ENCODE measurements around the gene TSPAN1.

Gene TSPAN1

GRCh38 chr1:46166521-46167462 is 8.1 kb upstream of the TSPAN1 start:
- FAIRE-seq = no peak

- no peak for FAIRE-seq
Observed at GRCh38 chr1:46168477-46168876, 6.4 kb upstream of the TSPAN1 start.

DNA sequence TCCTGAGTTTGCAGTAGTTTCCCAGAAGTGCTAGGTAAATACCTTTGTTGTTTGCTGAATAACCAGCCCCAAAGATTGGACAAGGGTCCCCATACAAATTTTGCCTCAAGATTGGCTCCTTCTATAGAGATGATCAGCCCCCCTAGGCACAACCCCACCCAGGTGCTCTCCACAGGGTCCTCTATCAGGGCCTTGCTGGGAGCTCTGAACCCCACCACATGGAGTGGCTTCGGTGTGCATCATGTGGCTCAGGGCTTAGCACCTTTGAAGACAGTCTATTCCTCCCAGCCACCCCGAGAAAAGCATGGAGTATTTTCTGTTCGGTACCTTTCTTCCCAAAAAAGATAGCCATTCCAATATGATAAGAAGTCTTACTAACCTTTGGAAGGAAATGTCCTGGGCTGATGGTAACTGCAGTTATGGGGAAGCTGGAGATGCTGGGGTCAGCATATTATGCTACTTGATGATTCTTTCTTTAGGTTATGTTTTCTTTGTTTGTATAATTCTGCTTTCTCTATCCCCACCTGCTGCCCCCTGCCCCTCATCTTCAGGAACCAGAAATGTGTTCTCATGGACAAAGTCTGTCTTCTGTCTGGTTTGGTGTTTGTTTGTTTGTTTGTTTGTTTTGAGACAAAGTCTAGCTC is 5.0 kb upstream of the TSPAN1 start:
- FAIRE-seq = no peak

DNA sequence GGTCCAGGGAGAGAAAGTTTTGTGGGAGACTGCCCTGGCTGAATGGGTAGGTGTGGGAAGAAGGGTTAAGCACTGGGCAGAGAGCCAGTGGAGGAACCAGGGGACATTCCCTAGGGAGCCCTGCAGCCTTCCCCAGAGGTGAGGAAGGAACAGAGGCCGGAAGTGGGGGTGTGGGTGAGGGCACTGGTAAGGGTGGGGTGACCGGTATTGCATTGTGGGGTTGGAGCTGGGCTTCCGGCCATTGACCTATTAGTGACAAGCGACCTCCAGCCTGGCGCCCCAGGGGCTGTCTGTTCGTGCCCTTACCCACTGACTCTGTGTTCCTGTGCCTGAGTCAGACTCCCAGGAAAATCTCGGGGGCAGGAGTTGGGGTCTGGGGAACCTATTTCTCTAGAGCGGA is 3.5 kb upstream of the TSPAN1 start:
- FAIRE-seq = no peak

DNA sequence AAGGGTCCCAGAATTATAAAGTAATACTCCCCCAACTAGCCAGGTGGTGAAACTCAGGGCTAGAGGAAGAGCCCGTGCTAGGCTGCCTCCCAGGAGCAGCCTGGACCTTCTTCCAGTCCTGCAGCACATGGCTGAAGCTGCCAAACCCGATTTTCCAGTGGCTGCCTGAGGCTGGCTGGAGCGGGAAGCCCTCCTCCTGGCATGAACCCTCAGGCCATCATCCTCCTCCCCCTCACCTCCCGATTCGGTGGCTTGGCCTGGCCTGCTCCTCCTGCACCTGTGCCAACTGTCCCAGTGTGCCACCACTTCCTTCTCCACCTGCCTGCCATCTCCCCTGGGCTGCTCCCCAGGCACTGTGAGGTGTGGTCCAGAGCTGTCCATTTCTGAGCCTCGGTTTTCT is 3.0 kb upstream of the TSPAN1 start:
- FAIRE-seq = no peak

DNA sequence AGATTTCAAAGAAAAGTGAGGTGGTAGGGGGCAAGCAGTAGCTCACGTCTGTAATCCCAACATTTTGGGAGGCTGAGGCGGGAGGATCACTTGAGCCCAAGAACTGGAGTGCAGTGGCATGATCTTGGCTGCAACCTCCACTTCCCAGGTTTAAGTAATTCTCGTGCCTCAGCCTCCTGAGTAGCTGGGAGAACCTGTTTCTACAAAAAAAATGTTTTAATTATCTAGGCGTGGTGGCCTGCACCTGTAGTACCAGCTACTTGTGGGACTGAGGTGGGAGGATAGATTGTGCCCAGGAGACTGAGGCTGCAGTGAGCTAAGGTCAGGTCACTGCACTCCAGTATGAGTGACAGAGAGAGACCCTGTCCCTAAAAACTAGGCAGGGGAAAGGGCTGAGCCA is 2.6 kb upstream of the TSPAN1 start:
- no peak for FAIRE-seq

DNA sequence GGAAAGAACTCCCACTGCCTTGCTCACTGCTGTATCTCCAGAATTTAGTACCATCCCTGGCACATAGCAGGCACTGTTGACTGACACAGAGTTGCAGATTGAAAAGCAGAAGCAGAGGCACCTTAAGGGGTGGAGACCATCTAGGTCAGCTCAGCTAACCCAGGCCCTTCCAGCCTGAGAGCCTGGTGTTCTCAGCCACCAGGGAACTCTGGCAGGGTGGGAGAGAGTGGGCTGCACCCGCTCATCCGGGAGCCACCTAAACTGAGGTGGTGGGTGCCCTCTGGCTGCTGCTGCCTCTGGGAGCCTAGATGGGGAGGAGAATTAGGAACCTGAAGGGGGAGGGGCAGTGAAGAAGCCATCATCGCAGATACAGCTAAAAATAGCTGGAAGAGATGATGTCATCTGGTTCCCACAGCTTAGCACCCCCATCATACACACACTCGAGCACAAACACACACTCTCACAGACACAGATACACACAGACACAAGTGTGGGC is 1.5 kb upstream of the TSPAN1 start:
- no peak for FAIRE-seq

- FAIRE-seq = no peak
Observed at GRCh38 chr1:46175243-46175642, 356 bp downstream of the TSPAN1 start.

DNA sequence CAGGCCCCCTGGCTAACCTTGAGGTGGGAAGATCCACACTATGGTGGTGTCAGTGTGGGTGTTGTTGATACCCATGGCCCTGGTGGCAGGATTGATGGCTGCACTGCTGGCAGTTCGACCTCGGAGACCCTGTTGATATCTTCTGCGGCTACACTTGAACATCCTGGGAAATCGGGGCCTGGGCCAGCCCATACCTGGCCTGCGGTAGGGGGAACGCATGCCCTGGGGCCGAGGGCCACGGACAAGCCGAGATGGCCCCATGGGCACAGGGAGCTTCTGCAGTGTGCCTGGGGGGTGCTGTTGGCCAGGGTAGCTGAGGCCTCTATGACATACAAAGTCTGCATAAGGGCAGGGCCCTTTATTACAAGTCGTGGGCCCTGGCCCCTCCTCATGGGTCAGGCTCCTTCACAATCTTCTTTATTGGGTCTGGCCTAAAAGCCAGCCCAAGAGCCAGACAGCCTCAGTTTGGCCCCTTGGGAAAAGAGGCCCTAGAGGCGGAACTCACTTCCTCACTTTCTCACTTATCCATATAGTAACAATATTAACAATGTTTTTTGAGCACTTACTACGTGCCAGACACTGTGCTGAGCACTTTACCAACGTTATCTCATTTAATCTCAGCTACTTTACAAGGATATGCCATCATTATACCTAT is 1.5 kb downstream of the TSPAN1 start, which contains the start of gene P3R3URF:
P3R3URF (minus strand) TSS at position 278 of the 655 bp plus-strand sequence; CDS start at position 261, 17 bp downstream.
- no peak for FAIRE-seq

DNA sequence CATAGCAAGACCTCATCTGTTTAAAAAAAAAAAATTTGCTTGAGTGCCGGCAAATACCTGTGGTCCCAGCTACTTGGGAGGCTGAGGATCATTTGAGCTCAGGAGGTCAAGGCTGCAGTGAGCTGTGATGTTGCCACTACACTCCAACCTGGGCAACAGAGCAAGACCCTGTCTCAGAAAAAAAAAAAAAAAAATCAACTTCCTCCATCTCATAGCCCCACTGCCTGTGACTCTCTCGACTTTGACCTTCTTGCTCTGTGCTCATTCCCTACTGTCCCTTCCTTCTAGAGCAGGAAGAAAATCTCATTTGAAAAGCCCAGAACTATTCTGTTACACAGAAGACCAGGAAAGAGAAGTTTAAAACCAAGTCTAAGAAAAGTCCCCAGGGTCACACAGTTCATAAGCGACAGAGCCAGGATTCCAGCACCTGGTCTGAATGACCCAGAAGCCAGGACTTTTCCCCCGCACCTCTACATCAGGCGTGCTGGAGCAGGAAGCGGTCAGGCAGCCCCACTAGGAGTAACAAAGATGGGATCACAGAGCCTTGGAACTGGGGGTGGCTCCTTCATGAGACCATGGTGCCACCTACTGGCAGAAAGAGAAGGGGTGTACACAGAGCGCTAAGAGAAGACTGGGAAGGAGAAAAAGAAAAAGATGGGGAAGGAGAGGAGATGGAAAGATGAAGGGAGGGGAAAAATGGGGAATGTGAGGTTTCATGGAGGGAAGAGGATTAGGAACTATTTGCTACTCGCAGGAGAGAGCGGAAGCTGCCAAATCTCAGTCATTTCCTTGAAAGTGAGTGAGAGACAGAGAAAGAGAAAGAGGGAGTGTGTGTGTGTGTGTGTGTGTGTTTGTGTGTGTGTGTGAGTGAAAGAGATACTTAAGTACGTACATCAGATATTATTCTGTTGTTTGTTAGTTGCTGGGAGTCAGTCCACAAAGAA is 4.5 kb downstream of the TSPAN1 start:
- peak; percentile 29 for FAIRE-seq

DNA sequence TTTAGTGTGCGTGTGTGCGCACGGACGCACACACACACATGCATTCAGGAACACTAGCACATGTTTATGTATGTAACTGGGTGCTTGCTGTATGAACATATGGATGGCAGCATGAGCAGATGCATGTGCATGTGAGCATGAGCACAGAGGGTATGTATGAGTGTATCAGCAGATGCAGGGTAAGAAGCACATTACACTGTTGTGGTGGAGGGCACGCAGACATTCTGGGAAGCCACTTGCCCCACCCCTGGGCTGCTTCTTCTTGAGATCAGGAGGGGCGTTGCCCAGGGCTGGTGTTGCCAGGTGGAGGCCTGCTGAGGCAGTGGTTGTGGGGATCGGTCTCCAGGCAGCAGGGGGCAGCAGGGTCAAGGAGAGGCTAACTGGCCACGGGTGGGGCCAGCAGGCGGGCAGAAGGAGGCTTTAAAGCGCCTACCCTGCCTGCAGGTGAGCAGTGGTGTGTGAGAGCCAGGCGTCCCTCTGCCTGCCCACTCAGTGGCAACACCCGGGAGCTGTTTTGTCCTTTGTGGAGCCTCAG is 5.3 kb downstream of the TSPAN1 start:
- FAIRE-seq = no peak

- no peak for FAIRE-seq
Observed at GRCh38 chr1:46181343-46182260, 6.7 kb downstream of the TSPAN1 start.

DNA sequence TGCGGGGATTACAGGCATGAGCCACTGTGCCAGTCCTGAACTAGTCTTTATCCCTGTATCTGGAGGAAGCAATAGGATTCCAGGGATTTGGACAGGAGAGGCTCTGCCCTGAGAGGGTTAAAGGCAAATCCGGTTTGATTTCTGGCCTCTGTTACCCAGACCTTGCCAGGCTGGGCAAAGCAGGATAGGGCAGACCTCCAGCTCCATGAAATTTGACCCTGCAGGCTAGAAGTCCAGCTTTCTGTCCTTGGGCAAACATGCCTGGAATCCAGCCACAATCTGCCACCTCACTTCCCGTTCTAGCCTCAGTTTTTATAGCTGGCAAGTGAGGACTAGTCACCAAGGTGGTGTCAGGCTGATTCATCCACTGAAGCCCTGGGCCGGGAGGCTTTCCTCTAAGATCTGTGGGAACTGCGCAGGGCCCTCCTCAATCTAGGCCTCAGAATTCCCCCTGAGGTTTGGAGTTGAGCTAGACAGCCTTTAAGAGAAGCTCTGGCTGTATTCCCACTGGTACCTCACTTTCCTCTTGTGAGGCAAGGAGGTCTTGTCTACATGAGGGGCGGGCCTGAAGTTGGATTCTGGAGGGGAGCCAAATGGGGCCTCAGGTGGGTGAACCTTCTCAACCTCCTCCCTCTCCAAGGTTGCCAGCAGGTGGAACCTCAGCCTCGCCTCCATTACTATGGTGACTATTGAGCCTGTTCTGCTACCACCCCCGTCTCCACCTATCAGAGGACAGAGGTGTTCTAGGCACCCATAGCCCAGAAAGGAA is 8.4 kb downstream of the TSPAN1 start:
- no peak for FAIRE-seq

DNA sequence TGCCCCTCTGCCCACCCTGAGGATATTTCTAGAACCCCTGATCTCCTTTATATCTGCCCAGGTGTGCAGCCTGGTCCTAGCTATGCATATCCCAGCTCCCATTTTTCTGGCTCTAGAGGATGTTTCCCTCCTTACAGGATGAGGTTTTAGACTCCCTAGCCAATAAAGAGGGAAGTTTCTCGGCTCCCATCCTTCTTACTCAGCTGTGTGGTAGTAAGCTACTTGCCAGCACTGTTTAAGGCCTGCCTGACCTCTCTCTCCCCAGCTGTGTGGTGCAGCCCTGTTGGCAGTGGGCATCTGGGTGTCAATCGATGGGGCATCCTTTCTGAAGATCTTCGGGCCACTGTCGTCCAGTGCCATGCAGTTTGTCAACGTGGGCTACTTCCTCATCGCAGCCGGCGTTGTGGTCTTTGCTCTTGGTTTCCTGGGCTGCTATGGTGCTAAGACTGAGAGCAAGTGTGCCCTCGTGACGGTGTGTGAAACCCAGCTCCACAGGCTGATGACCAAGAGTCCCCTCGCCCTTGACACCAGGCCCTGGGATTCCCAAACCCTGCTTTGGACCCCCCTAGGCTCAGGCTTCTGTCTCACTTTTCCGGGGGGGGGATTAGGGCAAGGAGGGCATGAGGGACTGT is 9.2 kb downstream of the TSPAN1 start:
- FAIRE-seq = no peak

DNA sequence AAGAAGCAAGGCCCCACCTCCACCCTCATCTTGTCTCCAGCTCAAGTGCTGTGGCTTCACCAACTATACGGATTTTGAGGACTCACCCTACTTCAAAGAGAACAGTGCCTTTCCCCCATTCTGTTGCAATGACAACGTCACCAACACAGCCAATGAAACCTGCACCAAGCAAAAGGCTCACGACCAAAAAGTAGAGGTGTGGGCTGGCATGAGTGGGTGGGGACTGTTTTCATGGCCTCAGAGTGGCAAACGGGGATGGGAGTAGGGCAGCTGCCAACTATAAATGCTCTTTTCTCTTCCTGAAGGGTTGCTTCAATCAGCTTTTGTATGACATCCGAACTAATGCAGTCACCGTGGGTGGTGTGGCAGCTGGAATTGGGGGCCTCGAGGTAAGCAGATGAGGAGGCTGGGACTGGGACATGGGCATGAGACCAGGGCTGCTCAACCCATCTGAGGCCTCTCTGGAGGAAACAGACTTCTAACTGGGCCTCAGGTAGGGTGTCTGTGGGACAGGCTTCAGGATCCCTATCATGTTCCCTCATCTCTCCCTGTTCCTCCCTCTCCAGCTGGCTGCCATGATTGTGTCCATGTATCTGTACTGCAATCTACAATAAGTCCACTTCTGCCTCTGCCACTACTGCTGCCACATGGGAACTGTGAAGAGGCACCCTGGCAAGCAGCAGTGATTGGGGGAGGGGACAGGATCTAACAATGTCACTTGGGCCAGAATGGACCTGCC is 10.2 kb downstream of the TSPAN1 start:
- FAIRE-seq = no peak

DNA sequence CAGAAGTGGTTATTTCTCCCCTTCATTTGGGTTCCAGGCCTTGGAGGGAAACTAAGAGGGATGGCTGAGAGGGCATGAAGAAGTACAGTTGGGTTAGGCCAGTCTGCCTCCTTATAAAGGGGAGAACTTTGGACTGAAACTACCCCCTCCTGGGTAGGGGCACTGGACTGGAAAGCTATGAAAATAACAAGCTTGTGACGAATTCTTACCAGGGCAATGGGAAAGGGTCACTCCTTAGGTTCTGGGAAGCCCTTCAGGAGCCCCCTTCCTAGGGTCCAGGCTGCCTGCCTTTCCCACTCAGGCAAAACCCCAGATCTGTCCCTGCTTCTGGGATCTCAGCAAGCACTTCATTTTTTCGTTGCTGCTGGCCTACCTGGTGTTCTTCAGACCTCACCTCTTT is 11.2 kb downstream of the TSPAN1 start:
- no peak for FAIRE-seq

- FAIRE-seq = no peak
Observed at GRCh38 chr1:46187106-46187869, 12.4 kb downstream of the TSPAN1 start.

All from A204.1 (cell line).